HG02884 (cell line): ENCODE data around the gene FIG4.
"Not testable (repeated sequence)": the region's sequence is repeated elsewhere in the genome, so short reads cannot be mapped to it uniquely, and the experiment has no call there.

Source experiments
- ATAC-seq: cut with Tn5 transposase; IDR thresholded peaks from one replicate; pipeline ENCODE4 v1.9.1; 2021; ENCODE audit warnings: mild to moderate bottlenecking, moderate library complexity; ENCODE audit not compliant: unreplicated experiment

The FIG4 gene

DNA sequence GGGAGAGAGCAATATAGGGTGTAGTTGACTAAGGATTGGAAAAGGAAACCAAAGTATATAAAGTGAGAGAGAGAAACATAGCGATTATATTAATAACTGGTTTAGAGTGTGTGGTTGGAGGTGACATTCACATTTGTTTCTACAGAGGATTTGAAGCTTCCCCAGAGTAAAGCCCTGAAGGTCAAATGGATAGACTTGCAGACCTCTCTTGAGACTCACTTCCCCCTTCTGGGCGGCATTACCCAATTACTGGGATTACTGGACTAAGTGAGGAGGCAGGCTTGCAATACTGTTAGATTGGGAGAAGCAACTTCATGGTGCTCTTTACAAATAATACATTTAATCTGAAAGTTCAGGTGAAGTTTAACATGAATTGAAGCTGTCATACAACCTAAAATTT, 10.7 kb downstream of the FIG4 start:
- ATAC-seq, result no peak

GRCh38 chr6:109702791-109703190, 11.7 kb downstream of the FIG4 start:
- ATAC-seq, result no peak

- peak; percentile 81 for ATAC-seq
These were observed 14.2 kb downstream of the FIG4 start for GRCh38 chr6:109705258-109705657.

- ATAC-seq, result no peak
These were observed 15.4 kb downstream of the FIG4 start for GRCh38 chr6:109706513-109706912.

DNA sequence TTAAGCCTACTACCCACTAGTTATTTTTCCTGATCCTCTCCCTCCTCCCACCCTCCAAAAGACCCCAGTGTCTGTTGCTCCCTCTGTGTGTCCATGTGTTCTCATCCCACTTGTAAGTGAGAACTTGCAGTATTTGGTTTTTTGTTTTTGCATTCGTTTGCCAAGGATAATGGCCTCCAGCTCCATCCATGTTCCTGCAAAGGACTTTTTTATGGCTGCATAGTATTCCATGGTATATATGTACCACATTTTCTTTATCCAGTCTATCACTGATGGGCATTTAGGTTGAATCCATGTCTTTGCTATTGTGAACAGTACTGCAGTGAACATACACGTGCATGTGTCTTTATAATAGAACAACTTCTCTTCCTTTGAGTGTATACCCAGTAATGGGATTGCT, 17.0 kb downstream of the FIG4 start:
- ATAC-seq, result not testable (repeated sequence)

GRCh38 chr6:109713097-109713496, 22.0 kb downstream of the FIG4 start:
- no peak for ATAC-seq

- no peak for ATAC-seq
These were observed 23.1 kb downstream of the FIG4 start for GRCh38 chr6:109714166-109714565.

- ATAC-seq, result no peak
These were observed 23.5 kb downstream of the FIG4 start for GRCh38 chr6:109714611-109715010.

DNA sequence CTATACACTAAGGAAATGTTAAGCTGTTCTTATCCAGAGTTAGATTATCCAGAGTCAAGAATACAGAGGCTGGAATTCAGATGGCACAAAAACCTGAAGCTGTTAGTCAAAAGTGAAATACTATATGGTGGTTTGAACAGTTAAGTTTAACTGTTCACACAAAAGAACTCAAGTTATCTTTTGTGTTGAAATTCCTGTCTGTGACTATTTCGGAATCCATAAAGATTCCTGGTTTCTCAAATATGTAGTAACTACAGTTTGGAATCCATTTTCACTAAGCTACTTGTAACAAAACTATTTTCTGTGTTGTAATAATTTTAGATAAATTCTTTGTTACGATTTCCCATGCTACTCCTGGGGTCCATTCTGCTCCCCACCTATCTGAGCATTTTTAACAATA, 24.5 kb downstream of the FIG4 start:
- no peak for ATAC-seq

DNA sequence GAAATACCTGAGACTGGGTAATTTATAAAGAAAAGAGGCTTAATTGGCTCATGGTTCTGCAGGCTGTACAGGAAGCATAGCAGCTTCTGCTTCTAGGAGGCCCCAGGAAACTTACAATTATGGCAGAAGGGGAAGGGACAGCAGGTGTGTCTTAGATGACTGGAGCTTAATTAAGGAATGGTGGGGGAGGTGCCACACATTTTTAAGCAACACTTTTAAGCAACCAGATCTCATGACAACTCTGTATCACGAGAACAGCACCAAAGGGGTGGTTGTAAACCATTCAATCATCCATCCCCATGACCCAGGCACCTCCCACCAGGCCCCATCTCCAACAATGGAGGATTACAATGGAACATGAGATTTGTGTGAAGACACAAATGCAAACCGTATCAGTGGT, 26.9 kb downstream of the FIG4 start:
- no peak for ATAC-seq

DNA sequence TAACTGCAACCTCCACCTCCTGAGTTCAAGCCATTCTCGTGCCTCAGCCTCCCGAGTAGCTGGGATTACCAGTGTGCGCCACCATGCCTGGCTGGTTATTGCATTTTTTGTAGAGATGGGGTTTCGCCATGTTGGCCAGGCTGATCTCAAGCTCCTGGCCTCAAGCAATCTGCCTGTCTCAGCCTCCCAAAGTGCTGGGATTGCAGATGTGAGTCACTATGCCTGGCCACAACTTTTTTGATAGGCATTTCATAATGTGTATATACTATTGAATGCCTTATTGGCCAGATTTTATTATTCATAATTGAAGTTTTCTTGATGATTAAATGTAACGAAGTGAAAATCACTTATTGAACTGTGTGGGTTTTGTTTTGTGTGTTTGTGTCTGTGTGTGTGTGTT, 27.9 kb downstream of the FIG4 start:
- no peak for ATAC-seq

- ATAC-seq, result no peak
These were observed 29.2 kb downstream of the FIG4 start for GRCh38 chr6:109720311-109720710.

DNA sequence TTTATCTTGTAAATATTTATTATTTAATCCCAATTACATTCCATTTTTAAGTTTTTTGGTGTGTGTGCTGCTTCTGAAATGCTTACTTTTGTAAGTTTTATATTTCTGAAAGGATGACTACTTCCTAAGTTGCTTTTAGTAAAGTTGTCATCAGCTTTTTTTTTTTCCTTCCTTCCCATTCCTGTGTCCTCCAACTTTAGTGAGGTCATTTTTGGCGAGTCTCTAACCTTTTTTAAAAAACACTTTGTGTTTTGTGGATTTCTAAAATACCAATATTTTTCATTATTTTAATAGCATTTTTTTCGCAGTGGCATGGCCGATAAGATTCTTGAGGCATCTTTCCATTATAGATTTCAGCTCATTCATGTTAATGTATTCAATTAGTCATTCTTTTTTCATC, 30.9 kb downstream of the FIG4 start:
- ATAC-seq, result no peak

- ATAC-seq, result no peak
These were observed 31.6 kb downstream of the FIG4 start for GRCh38 chr6:109722564-109723254.

- not testable (repeated sequence) for ATAC-seq
These were observed 34.2 kb downstream of the FIG4 start for GRCh38 chr6:109725250-109725649.

GRCh38 chr6:109736273-109737025, 45.4 kb downstream of the FIG4 start:
- no peak for ATAC-seq

GRCh38 chr6:109738255-109738654, 47.2 kb downstream of the FIG4 start:
- no peak for ATAC-seq

GRCh38 chr6:109738667-109739066, 47.6 kb downstream of the FIG4 start:
- no peak for ATAC-seq

GRCh38 chr6:109739686-109740085, 48.6 kb downstream of the FIG4 start:
- no peak for ATAC-seq

- ATAC-seq, result no peak
These were observed 49.7 kb downstream of the FIG4 start for GRCh38 chr6:109740787-109741186.

DNA sequence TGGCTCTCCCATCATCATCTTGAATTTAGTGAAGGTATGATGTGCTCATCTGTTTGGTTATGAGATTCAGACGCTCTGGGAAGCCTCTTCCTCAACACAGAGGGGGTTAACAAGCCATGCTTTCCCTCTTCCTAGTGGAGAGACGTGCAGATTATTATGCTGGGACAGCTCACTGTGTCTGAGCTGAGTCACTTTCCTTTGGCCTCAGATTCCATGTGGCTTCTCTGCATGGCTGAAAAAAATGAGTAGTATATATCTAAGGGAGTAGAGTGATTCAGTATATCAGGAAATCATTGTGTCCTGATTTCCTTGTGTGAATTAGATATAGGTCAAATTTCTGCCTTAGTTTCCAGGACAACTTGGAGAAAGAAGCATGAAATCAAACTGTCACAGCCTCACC, 52.6 kb downstream of the FIG4 start:
- ATAC-seq, result no peak

- ATAC-seq, result not testable (repeated sequence)
These were observed 53.7 kb downstream of the FIG4 start for GRCh38 chr6:109744779-109745178.

DNA sequence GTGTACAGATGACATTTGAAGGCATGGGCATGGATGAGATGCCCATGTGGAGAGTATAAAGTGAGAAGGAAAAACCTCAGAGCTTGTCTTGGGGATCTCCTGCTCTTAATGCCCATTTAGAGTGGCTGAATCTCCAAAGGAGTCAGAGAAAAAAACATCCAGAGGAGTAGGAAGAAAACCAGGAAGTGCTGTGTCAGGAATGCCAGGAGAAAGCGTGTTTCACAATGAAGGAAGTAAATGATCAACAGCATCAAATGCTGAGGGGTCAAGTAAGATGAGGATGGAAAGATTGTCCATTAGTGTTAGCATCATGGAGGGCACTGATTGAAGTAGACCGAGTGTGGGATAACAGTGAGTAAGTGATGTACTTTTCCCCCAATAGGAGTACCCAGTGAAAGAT, 56.1 kb downstream of the FIG4 start:
- no peak for ATAC-seq
